Activated CD4-positive, alpha-beta T cell treated with anti-CD3 and anti-CD28 coated beads, Interleukin-2, amount 50 U/mL, for 16 hours (primary cell): Measurements from ENCODE around the gene UBA3.

Experiments used
- DNase-seq: peaks from one replicate; pipeline ENCODE4 v3.0.0-alpha.2; 2020

The UBA3 gene

GRCh38 chr3:69080233-69080920 is at the start of gene UBA3:
Gene UBA3 (minus strand): TSS chr3:69080365. CDS start chr3:69080353, 12 bp downstream.
- peak; percentile 94 for DNase-seq

- no peak for DNase-seq
These were observed 49.4 kb upstream of the UBA3 start for GRCh38 chr3:69129531-69129930.

GRCh38 chr3:69128509-69128908 is 48.3 kb upstream of the UBA3 start:
- no peak for DNase-seq

GRCh38 chr3:69126999-69127398 is 46.8 kb upstream of the UBA3 start:
- no peak for DNase-seq

GRCh38 chr3:69126216-69126615 is 46.1 kb upstream of the UBA3 start:
- DNase-seq, result no peak

GRCh38 chr3:69122403-69122802 is 42.2 kb upstream of the UBA3 start, which contains the start of gene LMOD3:
Gene LMOD3 (minus strand): TSS chr3:69122595. CDS start chr3:69122386, 209 bp downstream.
- no peak for DNase-seq

- DNase-seq, result no peak
These were observed 41.8 kb upstream of the UBA3 start for GRCh38 chr3:69121950-69122349.

- no peak for DNase-seq
These were observed 41.3 kb upstream of the UBA3 start for GRCh38 chr3:69121513-69121912.

- peak; percentile 88 for DNase-seq
These were observed 40.8 kb upstream of the UBA3 start for GRCh38 chr3:69120879-69121464.

- DNase-seq, result no peak
These were observed 39.5 kb upstream of the UBA3 start for GRCh38 chr3:69119681-69120080.

- DNase-seq, result no peak
These were observed 39.0 kb upstream of the UBA3 start for GRCh38 chr3:69119138-69119537.

GRCh38 chr3:69118555-69118954 is 38.4 kb upstream of the UBA3 start:
- DNase-seq, result no peak

GRCh38 chr3:69116897-69117296 is 36.7 kb upstream of the UBA3 start:
- DNase-seq, result no peak

- no peak for DNase-seq
These were observed 36.0 kb upstream of the UBA3 start for GRCh38 chr3:69116162-69116561.

GRCh38 chr3:69115731-69116130 is 35.6 kb upstream of the UBA3 start:
- DNase-seq, result no peak

GRCh38 chr3:69113536-69113935 is 33.4 kb upstream of the UBA3 start:
- no peak for DNase-seq

GRCh38 chr3:69110941-69111546 is 30.9 kb upstream of the UBA3 start:
- no peak for DNase-seq

GRCh38 chr3:69108811-69109210 is 28.6 kb upstream of the UBA3 start:
- no peak for DNase-seq

- no peak for DNase-seq
These were observed 27.7 kb upstream of the UBA3 start for GRCh38 chr3:69107841-69108240.

GRCh38 chr3:69105320-69105719 is 25.2 kb upstream of the UBA3 start:
- no peak for DNase-seq

GRCh38 chr3:69104586-69104985 is 24.4 kb upstream of the UBA3 start:
- no peak for DNase-seq

- DNase-seq, result no peak
These were observed 23.0 kb upstream of the UBA3 start for GRCh38 chr3:69103123-69103522.

GRCh38 chr3:69102384-69102783 is 22.2 kb upstream of the UBA3 start:
- no peak for DNase-seq

GRCh38 chr3:69099576-69099975 is 19.4 kb upstream of the UBA3 start:
- DNase-seq, result no peak
